Vagina (tissue), 2 donors: ENCODE results near the gene CRYBA4. TPM values are rescaled to one million over a fixed set of nuclear protein-coding genes. Genes with fewer than 3 reads are reported as not detected.
A peak's percentile ranks its signal among the peaks of the same experiment; 100 is the strongest.

Experiments used
- DNase-seq, 2 donors: peaks; one replicate each; pipeline ENCODE4 v3.0.0-alpha.2; 2017; ENCODE audit errors: extremely low spot score in 2 of 2
- H3K27ac ChIP-seq: fragments of 200-600 bp; sonication (generic); one replicate; pipeline ENCODE4 v1.5.1; 2019
- H3K27me3 ChIP-seq: fragments of 200-600 bp; sonication (generic); one replicate; pipeline ENCODE4 v1.5.1; 2019
- H3K36me3 ChIP-seq, 2 donors: fragments of 200-600 bp; sonication (generic); one replicate each; pipeline ENCODE4 v1.5.1; 2017 to 2019
- H3K4me1 ChIP-seq: fragments of 200-600 bp; sonication (generic); one replicate; pipeline ENCODE4 v1.5.1; 2019
- H3K4me3 ChIP-seq, 2 donors: fragments of 200-600 bp; sonication (generic); 1 replicate in 1 of 2; 2 replicates in 1 of 2; pipeline ENCODE4 v1.5.1; 2016 to 2019
- H3K9me3 ChIP-seq: fragments of 200-600 bp; sonication (generic); one replicate; pipeline ENCODE4 v1.5.1; 2019
- POLR2A ChIP-seq, 2 donors: fragments of 450-650 bp; IDR thresholded peaks; one replicate each; pipeline ENCODE4 v1.6.1; 2017; ENCODE audit warnings: antibody characterized with exemption in 2 of 2, mild to moderate bottlenecking in 2 of 2, moderate library complexity in 2 of 2
- POLR2AphosphoS5 ChIP-seq, 2 donors: sonication (generic); formaldehyde crosslinking; IDR thresholded peaks; one replicate each; pipeline ENCODE4 v1.9.0; 2017; ENCODE audit warnings: antibody characterized with exemption in 2 of 2, mild to moderate bottlenecking in 2 of 2, low read depth in 1 of 2; ENCODE audit not compliant: insufficient read depth in 1 of 2
- intact Hi-C: fragments of 100-400 bp; cut with DNase I; formaldehyde crosslinking; loops from one replicate; pipeline ENCODE4 v1.15.1; 2023
- total RNA-seq: library from RNA; depleted of rRNA; stranded (reverse); fragments of >200 nt; gene quantifications from one replicate; pipeline ENCODE4 v1.2.3, GENCODE V29; 2016
- TF ChIP-seq, protein P1 (sequence below), 3 experiments: fragments of 450-650 bp in 2 of 3; fragments of 200-600 bp in 1 of 3; sonication (generic) in 1 of 3; IDR thresholded peaks; one replicate each; pipeline ENCODE4 v1.5.1; 2017 to 2019; ENCODE audit warnings: antibody characterized with exemption in 3 of 3, mild to moderate bottlenecking in 2 of 3, moderate library complexity in 2 of 3

CRYBA4 gene
- total RNA-seq, 1 donor from 2014 or later = not detected

DNA sequence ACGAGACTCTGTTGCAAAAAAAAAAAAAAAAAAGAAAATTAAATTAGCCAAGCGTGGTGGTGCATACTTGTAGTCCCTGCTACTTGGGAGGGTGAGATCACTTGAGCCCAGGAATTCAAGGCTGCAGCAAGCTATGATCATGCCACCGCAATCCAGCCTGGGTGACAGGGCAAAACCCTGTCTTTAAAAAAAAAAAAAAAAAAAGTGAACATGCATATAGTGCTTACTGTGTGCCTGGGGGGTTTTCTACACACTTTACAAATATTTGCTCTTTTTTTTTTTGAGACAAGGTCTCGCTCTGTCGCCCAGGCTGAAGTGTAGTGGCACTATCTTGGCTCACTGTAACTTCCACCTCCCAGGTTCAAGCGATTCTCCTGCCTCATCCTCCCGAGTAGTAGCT lies 44.7 kb upstream of the CRYBA4 start:
- DNase-seq = no peak
- TF ChIP-seq POLR2A (IDR thresholded peaks at IDR 0.05) = no peak
- no peak for TF ChIP-seq POLR2AphosphoS5 (IDR thresholded peaks at IDR 0.05; ENCODE audit: insufficient read depth in 1 of 2, low read depth in 1 of 2)
- TF ChIP-seq, protein P1, sequence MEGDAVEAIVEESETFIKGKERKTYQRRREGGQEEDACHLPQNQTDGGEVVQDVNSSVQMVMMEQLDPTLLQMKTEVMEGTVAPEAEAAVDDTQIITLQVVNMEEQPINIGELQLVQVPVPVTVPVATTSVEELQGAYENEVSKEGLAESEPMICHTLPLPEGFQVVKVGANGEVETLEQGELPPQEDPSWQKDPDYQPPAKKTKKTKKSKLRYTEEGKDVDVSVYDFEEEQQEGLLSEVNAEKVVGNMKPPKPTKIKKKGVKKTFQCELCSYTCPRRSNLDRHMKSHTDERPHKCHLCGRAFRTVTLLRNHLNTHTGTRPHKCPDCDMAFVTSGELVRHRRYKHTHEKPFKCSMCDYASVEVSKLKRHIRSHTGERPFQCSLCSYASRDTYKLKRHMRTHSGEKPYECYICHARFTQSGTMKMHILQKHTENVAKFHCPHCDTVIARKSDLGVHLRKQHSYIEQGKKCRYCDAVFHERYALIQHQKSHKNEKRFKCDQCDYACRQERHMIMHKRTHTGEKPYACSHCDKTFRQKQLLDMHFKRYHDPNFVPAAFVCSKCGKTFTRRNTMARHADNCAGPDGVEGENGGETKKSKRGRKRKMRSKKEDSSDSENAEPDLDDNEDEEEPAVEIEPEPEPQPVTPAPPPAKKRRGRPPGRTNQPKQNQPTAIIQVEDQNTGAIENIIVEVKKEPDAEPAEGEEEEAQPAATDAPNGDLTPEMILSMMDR (IDR thresholded peaks at IDR 0.05) = no peak
- Histone ChIP-seq H3K27me3 (no peaks in the 10 kb centered on the region), H3K9me3 (no peaks in the 10 kb centered on the region), H3K36me3 (peaks cover 0 to 7% of the 10 kb centered on the region in 2 donors), H3K4me3 (no peak overlapping the region), H3K4me1 (peaks cover 4% of the 10 kb centered on the region), H3K27ac (no peak overlapping the region)
- intact Hi-C loops = no loop called here

DNA sequence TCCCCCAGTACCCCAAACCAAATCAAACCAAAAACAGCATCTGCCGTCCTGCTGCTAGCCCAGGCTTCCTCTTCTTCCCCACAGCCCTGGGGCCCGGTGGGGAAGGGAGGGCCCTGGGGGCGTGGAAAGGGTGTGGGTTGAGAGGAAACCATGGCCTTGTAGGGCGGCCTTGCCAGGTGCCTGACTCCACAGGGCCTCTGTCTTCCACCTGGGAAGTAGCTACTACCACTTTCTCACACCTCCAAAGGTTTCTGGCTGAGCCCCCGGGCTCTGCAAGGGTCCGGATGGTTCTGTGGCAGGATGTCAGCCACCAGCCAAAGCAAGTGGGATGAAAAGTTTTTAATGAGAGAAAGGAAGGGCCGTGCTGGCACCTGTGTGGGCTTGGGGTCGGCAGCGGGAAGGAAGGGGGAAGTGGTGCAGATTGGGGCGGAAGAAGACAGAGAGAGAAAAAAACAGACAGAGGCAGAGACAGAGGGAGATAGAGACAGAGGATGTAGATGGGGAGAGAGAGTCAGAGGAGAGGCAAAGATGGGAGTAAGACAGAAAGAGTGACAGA lies 42.4 kb upstream of the CRYBA4 start:
- intact Hi-C loops = no loop called here
- no peaks in the 10 kb centered on the region for H3K27me3 ChIP-seq
- no peak for DNase-seq
- peaks cover 4% of the 10 kb centered on the region for H3K4me1 ChIP-seq
- TF ChIP-seq POLR2AphosphoS5 (IDR thresholded peaks at IDR 0.05; ENCODE audit: insufficient read depth in 1 of 2, low read depth in 1 of 2) = peak in 1 of 2 donors; percentile 13
- TF ChIP-seq, protein P1 (IDR thresholded peaks at IDR 0.05) = no peak
- H3K9me3 ChIP-seq = no peaks in the 10 kb centered on the region
- no peak overlapping the region for H3K4me3 ChIP-seq
- H3K36me3 ChIP-seq = peaks cover 0 to 7% of the 10 kb centered on the region in 2 donors
- H3K27ac ChIP-seq = no peak overlapping the region

DNA sequence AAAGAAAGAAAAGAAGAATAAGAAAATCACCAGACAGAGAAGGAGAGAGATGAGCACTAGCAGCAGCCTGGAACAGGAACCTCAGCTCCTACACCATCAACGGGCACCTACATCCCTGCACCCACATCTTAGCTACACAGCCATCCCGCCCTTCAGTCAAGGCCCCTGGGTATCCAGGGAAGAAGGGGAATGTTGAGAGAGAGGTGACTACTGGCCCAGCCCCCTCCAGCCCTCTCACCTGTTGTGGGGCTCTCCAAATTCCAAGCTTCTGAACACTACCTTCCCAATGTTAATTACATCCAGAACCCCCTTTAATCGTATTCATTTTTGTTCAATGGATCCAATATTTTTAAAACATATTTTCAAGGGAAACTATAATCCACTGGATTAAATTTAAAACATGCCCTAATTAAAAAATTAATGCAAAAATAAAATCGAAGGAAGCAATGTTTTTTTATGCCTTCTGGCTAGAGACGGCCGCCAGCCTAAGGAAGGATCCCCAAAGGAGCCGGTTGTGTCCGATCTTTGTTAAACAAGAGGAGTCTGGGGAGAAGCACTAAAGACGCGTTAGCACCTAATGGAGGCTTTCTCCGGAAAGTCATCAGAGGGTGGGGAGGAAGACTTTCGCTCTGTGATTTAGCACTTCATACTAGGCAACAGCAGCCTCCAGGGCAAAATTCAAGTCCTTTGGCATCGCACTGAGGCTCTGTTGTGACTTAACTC lies 41.4 kb upstream of the CRYBA4 start:
- Histone ChIP-seq H3K4me3 (no peak overlapping the region), H3K9me3 (no peaks in the 10 kb centered on the region), H3K27ac (no peak overlapping the region), H3K27me3 (no peaks in the 10 kb centered on the region), H3K4me1 (peaks cover 9% of the 10 kb centered on the region), H3K36me3 (peaks cover 0 to 7% of the 10 kb centered on the region in 2 donors)
- intact Hi-C loops = no loop called here
- DNase-seq = no peak
- TF ChIP-seq POLR2AphosphoS5 (IDR thresholded peaks at IDR 0.05; ENCODE audit: insufficient read depth in 1 of 2, low read depth in 1 of 2) (no peak), POLR2A (IDR thresholded peaks at IDR 0.05) (no peak)
- TF ChIP-seq, protein P1 (IDR thresholded peaks at IDR 0.05) = no peak

DNA sequence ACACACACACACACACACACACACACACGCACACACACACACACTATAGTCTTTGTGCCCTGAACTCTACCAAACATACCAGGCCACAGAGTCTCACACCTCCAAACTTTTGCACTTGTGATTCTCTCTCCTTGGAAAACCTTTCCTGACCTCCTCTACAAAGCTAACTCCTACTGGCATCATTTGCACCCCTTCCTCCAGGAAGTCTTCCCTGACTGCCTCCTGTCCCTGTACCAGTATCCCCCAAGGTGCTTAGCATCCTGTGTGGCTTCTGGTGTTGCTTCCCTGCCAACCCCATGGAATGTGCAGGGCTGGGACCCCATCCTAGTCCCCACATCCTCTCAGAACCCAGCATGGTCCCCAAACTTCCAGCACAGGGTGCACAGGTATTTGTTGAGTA lies 40.7 kb upstream of the CRYBA4 start:
- no peak overlapping the region for H3K4me3 ChIP-seq
- intact Hi-C loops = no loop called here
- H3K4me1 ChIP-seq = peaks cover 11% of the 10 kb centered on the region
- no peaks in the 10 kb centered on the region for H3K27me3 ChIP-seq
- H3K9me3 ChIP-seq = no peaks in the 10 kb centered on the region
- peaks cover 0 to 7% of the 10 kb centered on the region in 2 donors for H3K36me3 ChIP-seq
- no peak for DNase-seq
- no peak overlapping the region for H3K27ac ChIP-seq
- TF ChIP-seq, protein P1 (IDR thresholded peaks at IDR 0.05) = no peak
- no peak for TF ChIP-seq POLR2A (IDR thresholded peaks at IDR 0.05)
- TF ChIP-seq POLR2AphosphoS5 (IDR thresholded peaks at IDR 0.05; ENCODE audit: insufficient read depth in 1 of 2, low read depth in 1 of 2) = no peak

DNA sequence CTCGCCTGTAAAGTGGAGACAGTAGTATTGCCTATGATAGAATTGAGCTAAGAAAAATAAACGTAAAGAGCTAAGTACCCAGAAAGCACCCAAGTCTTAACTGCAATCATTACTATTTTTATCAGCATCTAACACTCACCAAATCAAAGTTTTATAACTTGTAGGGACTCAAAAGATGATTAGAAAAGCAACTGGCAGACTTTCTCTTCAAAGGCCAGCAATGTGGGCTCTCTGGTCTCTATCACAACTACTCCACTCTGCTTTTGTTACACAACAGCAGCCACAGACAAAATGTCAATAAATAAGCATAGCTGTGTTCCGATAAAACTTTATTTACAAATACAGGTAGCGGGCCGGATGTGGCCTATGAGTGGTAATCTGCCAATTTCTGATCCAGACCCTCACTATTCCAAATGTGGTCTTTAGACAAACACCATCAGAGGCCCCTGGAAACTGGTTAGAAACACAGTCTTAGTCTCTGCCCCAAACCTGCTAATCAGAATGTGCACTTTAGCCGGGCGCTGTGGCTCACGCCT lies 40.1 kb upstream of the CRYBA4 start:
- Histone ChIP-seq H3K27ac (no peak overlapping the region), H3K9me3 (no peaks in the 10 kb centered on the region), H3K4me1 (peaks cover 15% of the 10 kb centered on the region), H3K4me3 (no peak overlapping the region), H3K27me3 (no peaks in the 10 kb centered on the region), H3K36me3 (peaks cover 0 to 7% of the 10 kb centered on the region in 2 donors)
- no peak for TF ChIP-seq POLR2AphosphoS5 (IDR thresholded peaks at IDR 0.05; ENCODE audit: insufficient read depth in 1 of 2, low read depth in 1 of 2)
- no peak for TF ChIP-seq POLR2A (IDR thresholded peaks at IDR 0.05)
- TF ChIP-seq, protein P1 (IDR thresholded peaks at IDR 0.05) = no peak
- no peak for DNase-seq
- intact Hi-C loops = no loop called here
